Measurements from ENCODE around the gene KLC3.

Gene KLC3

DNA sequence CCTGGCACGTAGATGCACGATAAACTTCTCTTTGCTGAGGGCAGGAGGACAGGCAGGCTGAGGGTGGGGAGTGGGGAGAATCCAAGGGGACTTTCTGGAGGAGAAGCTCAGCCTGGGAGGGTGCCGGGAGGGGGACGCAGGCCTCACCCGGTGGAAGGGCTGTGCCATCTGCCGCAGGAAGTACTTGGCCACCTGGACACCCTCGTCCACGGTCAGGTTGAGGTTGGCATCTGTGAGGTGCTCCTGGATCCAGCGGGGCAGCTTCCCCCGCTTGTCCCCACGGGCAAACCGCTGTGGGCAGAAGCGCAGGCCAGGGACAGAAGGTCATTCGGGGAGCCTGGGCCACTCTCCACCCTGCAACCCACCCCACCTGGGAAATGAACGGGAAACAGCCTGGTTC lies 11.5 kb downstream of the KLC3 start:
- TF ChIP-seq, protein P1, sequence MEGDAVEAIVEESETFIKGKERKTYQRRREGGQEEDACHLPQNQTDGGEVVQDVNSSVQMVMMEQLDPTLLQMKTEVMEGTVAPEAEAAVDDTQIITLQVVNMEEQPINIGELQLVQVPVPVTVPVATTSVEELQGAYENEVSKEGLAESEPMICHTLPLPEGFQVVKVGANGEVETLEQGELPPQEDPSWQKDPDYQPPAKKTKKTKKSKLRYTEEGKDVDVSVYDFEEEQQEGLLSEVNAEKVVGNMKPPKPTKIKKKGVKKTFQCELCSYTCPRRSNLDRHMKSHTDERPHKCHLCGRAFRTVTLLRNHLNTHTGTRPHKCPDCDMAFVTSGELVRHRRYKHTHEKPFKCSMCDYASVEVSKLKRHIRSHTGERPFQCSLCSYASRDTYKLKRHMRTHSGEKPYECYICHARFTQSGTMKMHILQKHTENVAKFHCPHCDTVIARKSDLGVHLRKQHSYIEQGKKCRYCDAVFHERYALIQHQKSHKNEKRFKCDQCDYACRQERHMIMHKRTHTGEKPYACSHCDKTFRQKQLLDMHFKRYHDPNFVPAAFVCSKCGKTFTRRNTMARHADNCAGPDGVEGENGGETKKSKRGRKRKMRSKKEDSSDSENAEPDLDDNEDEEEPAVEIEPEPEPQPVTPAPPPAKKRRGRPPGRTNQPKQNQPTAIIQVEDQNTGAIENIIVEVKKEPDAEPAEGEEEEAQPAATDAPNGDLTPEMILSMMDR (IDR thresholded peaks at IDR 0.05; ENCODE audit: low read depth, low read length): no peak
- no peak for DNase-seq (ENCODE audit: low read depth in 2 of 2)
- H3K4me3 ChIP-seq (replicated peaks in 1 of 2; ENCODE audit: low read depth in 2 of 2, low read length in 2 of 2): no peak overlapping the region

DNA sequence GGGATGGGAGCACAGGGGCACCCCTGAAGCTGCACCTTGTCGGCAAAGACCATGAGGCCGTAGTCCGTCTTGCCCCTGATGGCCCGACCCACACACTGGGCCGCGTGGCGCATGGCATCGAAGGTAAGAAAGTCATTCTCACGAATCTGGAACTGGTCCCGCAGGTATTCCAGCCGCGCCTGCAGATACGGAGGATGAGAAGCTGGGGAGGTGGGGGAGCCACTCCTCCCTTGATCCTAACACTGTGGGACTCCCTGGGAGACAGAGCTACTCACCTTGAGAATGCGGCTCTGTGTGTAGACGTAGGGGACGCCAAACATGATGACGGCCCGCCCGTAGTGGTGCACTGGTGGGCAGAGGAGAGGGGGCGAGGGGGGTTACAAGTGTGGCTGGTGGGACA lies 11.9 kb downstream of the KLC3 start:
- H3K4me3 ChIP-seq (replicated peaks in 1 of 2; ENCODE audit: low read depth in 2 of 2, low read length in 2 of 2): no peak overlapping the region
- no peak for DNase-seq (ENCODE audit: low read depth in 2 of 2)
- TF ChIP-seq, protein P1 (IDR thresholded peaks at IDR 0.05; ENCODE audit: low read depth, low read length): no peak

DNA sequence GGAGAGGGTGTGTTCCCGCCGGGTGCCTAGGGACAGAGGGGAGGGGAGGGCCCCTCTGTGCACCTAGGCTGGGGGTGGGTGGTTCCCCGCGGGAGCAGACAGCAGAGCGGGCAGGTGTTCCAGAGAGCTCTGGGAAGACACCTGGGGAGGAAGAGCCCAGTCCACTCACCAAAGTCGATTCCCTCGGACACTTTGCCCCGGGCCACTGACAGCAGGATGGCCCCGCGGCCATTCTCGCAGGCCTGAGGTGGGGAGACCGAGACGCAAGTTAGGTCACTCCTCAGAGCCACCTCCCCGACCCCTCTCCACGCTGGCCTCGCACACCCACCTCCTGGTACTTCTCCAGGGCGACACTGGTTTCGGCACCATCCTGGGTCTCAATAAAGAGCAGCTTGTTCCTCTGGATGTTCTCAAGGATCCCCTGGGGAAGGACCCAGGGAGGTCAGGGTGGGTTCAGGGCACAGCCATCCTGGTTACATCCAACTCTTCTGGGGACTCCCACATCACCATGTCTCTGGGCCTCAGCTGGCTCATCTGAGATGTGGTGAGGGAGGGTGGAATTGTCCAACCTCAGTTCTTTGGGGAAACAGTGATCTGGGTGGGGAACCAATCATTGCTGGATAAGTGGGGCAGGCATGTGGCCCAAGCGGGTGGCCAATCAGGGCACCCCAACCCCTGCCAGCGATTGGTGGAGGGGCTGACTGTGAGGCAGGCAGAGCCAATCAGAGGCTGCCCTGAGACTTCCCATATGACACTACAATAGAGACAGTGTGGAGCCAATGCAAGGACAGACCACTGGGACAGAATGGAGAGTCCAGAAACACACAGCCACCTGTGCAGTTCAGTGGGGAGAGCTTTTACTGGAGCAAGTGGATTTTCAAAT lies 12.6 kb downstream of the KLC3 start:
- TF ChIP-seq, protein P1 (IDR thresholded peaks at IDR 0.05; ENCODE audit: low read depth, low read length): no peak
- DNase-seq (ENCODE audit: low read depth in 2 of 2): no peak

DNA sequence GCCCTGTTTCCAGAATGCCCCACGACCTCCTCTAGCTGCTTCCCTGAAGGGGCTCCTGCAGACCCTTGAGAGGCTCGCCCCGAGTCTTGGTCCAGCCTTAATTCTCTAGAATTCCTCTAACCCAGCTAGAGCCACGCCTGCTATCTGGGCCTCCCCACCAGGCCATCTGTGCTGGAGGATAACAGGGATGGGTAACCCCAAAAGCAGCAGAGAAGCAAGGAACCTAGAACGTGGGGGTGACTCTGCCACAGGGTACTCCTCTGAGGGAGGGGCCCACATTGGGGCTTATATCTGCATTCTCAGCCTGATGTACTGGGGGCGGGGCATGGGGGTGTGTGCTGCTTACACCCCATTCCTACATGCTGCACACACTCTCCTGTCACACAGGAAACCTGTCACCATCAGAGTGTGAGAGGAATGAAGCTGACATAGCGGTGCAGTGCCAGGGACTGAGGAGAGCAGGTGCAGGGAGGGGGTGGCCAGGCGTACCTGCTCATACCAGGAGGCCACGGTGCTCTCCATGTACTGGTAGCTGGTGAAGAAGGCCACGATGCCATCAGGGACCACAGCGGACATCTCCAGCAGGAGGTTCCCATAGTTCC lies 13.8 kb downstream of the KLC3 start:
- no peak for DNase-seq (ENCODE audit: low read depth in 2 of 2)
- H3K4me3 ChIP-seq (replicated peaks in 1 of 2; ENCODE audit: low read depth in 2 of 2, low read length in 2 of 2): no peak overlapping the region
- TF ChIP-seq, protein P1 (IDR thresholded peaks at IDR 0.05; ENCODE audit: low read depth, low read length): no peak

More for the DNA sequence above, 12.6 kb downstream of the KLC3 start:
- H3K4me3 ChIP-seq (replicated peaks in 1 of 2; ENCODE audit: low read depth in 2 of 2, low read length in 2 of 2): no peak overlapping the region

DNA sequence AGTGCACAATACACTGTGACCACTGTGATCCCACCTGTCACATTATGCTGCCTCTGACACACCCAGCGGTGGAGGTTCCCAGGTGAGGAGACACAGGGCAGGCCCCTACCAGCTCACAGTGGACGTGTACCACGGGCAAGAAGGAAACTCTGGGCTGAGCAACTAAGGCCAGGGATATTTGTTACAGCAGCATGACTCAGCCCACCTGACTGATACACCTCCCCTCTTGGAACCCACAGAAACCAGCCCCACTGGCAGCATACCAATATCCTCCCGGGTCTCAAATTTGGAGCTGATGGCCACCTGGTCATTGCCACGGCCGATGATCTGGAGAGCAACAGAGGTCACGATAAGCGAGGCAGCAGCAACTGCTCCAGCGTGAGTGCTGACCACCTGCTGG lies 14.9 kb downstream of the KLC3 start:
- no peak for DNase-seq (ENCODE audit: low read depth in 2 of 2)
- H3K4me3 ChIP-seq (replicated peaks in 1 of 2; ENCODE audit: low read depth in 2 of 2, low read length in 2 of 2): no peak overlapping the region
- TF ChIP-seq, protein P1 (IDR thresholded peaks at IDR 0.05; ENCODE audit: low read depth, low read length): no peak

DNA sequence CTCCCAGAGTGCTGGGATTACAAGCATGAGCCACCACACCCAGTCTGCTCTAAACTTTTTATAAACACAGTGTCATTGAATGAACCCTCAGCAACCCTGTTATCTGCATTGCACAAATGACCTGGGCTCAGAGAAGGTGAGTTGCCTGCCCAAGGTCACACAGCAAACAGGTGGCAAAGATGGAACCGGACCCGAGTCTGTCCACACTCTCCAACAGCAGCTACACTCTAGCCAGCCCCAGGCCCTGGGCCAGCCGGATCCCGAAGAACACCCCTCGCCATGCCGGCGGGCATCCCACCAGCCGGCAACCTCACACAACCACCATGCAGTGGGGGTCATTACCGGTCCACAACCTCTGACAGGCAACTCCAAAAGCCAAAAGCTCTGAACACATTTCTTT lies 15.4 kb downstream of the KLC3 start:
- no peak overlapping the region for H3K4me3 ChIP-seq (replicated peaks in 1 of 2; ENCODE audit: low read depth in 2 of 2, low read length in 2 of 2)
- TF ChIP-seq, protein P1 (IDR thresholded peaks at IDR 0.05; ENCODE audit: low read depth, low read length): no peak
- no peak for DNase-seq (ENCODE audit: low read depth in 2 of 2)

Measured in cardiac fibroblast (primary cell).